K562 treated with DMSO at 1 percent for 24 hours (cell line): Measurements from ENCODE around the gene C1orf21. TPM values are rescaled to one million over a fixed set of nuclear protein-coding genes. Genes with fewer than 3 reads are reported as not detected.

Experiments used
- total RNA-seq: library from RNA; unstranded; fragments of 300-600 nt; gene quantifications from 2 replicates; pipeline ENCODE4 v1.2.3, GENCODE V29; 2022; ENCODE audit warnings: low read depth; ENCODE audit not compliant: insufficient read depth

Gene C1orf21, protein sequence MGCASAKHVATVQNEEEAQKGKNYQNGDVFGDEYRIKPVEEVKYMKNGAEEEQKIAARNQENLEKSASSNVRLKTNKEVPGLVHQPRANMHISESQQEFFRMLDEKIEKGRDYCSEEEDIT
- total RNA-seq, result 0.24 TPM in 1 of 2 replicates, not detected in the other

DNA sequence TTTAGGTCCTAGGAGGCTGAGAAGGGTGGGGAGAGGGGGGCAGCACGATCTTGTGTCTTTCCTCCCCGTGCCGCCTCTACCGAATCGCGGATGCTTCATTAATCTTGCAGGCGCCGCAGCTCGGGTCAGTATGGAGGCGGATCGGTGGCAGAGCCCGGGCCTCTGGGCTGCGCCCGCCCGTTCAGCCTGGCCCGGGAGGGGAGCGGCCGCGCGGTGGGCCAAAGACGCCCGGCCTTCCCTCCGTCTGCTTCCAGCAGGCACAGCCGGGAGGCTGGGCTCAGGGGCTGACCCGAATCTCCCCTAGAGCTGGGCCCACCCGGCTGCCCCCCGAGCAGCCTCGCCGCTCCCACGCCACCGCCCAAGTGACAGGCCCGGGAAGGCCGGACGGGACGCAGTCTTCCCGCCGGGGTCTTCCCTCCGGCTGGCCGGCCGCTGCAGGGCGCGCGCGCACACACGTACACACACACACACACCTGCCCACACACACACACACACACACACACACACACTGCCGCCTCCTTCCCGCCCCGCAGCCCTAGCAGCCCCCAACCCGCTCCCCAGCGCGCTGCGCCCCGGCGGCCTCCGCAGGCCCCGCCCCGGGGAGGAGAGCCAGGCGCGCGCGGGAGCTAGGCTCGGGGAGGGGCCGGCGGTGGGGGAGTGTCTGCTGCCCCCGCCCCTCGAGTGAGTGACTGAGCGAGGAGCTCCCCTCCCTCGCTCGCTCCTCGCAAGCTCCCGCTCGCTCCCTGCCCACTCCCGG is at the start of gene C1orf21:
Gene C1orf21 (plus strand): TSS at position 718 of the 757 bp plus-strand sequence. CDS start 90,481 bp downstream, outside the sequence.

